ENCODE measurements around the gene FOXS1.

Gene FOXS1

DNA sequence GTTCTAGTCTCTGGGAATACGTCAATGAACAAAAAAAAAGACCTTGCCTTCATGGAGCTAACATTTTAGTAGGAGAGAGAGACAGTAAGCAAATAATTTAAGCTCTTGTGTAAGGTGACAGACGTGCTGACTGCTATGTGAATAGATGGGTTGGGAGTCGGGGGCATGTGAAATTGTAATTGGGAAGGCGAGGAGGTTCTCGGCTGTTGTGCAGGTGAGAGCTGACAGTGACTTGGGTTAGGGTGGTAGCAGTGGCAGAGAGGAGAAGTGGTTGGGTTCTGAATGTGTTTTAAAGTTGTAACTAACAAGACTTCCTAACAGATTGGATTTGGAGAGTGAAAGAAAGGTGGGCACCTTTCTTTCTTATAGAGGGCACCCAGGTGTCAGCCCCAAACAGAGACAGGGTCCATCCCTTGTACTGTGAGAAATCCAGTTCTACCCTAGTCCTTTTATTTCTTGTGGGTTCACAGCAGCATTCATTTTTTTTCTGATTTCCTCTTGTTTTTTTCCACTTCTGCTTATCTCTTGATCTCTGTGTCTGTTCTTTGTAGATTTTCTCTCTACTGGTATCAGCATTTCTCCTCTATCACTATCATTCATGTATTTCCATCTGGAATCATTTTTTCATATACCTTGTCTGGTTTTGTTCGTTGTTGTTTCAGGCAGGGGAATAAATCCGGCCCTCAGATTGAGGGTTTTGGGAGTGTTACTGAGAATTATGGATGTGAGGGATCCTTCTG is 41.7 kb downstream of the FOXS1 start:
- no peak overlapping the region for H3K27ac ChIP-seq
- POLR2A ChIA-PET (ENCODE audit: low non-redundant PET), result no interaction called here
- DNase-seq (ENCODE audit: low spot score), result no peak
- TF ChIP-seq, protein P1, sequence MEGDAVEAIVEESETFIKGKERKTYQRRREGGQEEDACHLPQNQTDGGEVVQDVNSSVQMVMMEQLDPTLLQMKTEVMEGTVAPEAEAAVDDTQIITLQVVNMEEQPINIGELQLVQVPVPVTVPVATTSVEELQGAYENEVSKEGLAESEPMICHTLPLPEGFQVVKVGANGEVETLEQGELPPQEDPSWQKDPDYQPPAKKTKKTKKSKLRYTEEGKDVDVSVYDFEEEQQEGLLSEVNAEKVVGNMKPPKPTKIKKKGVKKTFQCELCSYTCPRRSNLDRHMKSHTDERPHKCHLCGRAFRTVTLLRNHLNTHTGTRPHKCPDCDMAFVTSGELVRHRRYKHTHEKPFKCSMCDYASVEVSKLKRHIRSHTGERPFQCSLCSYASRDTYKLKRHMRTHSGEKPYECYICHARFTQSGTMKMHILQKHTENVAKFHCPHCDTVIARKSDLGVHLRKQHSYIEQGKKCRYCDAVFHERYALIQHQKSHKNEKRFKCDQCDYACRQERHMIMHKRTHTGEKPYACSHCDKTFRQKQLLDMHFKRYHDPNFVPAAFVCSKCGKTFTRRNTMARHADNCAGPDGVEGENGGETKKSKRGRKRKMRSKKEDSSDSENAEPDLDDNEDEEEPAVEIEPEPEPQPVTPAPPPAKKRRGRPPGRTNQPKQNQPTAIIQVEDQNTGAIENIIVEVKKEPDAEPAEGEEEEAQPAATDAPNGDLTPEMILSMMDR (conservative IDR thresholded peaks at IDR 0.05; ENCODE audit: low read depth), result no peak
- CTCF ChIA-PET, result interaction anchor here (0.6 kb wide), 1 partner anchor 386 kb away, joined by 3 read pairs; no protein-coding TSS in a partner anchor

DNA sequence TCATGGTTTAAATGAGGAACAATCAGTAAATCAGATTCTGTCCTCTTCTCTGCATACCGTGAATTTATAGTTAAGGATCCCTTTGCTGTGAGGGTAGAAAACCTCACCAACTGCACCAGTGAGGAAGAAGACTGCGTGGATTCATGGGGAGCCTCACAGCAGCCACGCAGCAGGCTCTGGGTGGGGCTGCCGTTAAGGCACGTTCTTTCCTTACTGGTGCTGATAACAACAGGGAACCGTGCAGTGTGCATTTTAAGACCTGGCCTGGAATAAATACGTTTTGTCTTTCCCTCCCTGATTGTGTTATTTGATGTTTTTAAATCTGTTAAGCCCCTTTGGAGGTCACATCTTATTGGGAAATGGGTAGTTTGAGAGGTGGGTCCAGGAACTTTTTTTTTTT is 43.9 kb downstream of the FOXS1 start:
- no peak for DNase-seq (ENCODE audit: low spot score)
- TF ChIP-seq, protein P1 (conservative IDR thresholded peaks at IDR 0.05; ENCODE audit: low read depth), result no peak
- POLR2A ChIA-PET (ENCODE audit: low non-redundant PET), result no interaction called here
- CTCF ChIA-PET, result no interaction called here
- no peak overlapping the region for H3K27ac ChIP-seq

DNA sequence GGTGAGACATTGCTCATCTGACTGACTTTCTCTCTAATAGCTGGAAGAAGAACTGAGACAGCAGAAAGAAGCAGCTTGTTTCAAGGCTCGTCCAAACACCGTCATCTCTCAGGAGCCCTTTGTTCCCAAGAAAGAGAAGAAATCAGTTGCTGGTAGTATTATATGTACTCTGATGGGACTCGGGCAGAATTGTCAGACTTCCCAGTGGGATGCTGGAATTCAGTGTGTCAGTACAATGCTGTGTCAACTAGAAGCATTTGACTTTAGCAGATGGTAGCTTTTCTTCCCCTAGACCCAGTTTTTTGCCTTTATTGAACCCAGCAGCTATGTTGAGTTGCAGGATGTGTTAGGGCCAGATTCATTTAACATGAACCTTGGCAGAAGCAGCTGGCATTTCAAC is 48.0 kb downstream of the FOXS1 start:
- ChIA-PET POLR2A (ENCODE audit: low non-redundant PET) (no interaction called here), CTCF (interaction anchor here (0.6 to 1.7 kb wide), 4 partner anchors 9 to 234 kb away, joined by 3 to 5 read pairs (median 4); no protein-coding TSS in a partner anchor)
- TF ChIP-seq, protein P1 (conservative IDR thresholded peaks at IDR 0.05; ENCODE audit: low read depth), result no peak
- no peak overlapping the region for H3K27ac ChIP-seq
- DNase-seq (ENCODE audit: low spot score), result no peak

Data from RWPE1 (cell line).